NB4 (cell line): ENCODE data around the gene SLC22A31.

Experiments
- DNase-seq: peaks from one replicate; pipeline ENCODE4 v3.0.0; 2010; ENCODE audit warnings: low read depth
- H3K4me3 ChIP-seq: one replicate; pipeline ENCODE4 v1.5.1; 2011; ENCODE audit warnings: mild to moderate bottlenecking, low read depth, low read length, moderate library complexity
- CTCF ChIP-seq: IDR thresholded peaks from one replicate; pipeline ENCODE4 v1.5.1; 2012; ENCODE audit warnings: low read depth, low read length
- MAX ChIP-seq: IDR thresholded peaks from 2 replicates; pipeline ENCODE4 v1.6.1; 2011; ENCODE audit warnings: low read depth, low read length
- MYC ChIP-seq: IDR thresholded peaks from 2 replicates; pipeline ENCODE4 v1.6.1; 2011; ENCODE audit warnings: low read depth, low read length
- POLR2A ChIP-seq: IDR thresholded peaks from 2 replicates; pipeline ENCODE4 v1.6.1; 2011; ENCODE audit warnings: mild to moderate bottlenecking; ENCODE audit not compliant: insufficient read length; ENCODE audit errors: extremely low read depth

The SLC22A31 gene

GRCh38 chr16:89209522-89210044 is 9.2 kb upstream of the SLC22A31 start:
- DNase-seq: no peak
- no peak overlapping the region for H3K4me3 ChIP-seq
- no peak for TF ChIP-seq CTCF

GRCh38 chr16:89207993-89208392 is 7.7 kb upstream of the SLC22A31 start:
- no peak for TF ChIP-seq MYC
- TF ChIP-seq POLR2A: no peak
- TF ChIP-seq MAX: no peak
- no peak for TF ChIP-seq CTCF
- DNase-seq: no peak
- H3K4me3 ChIP-seq: no peak overlapping the region

- H3K4me3 ChIP-seq: peak overlapping the region; percentile 72
- TF ChIP-seq MYC: no peak
- TF ChIP-seq MAX: no peak
- TF ChIP-seq CTCF: no peak
- TF ChIP-seq POLR2A: no peak
- peak; percentile 76 for DNase-seq
These were observed 2.3 kb upstream of the SLC22A31 start for GRCh38 chr16:89202422-89203215.

- TF ChIP-seq MYC (no peak), MAX (no peak), POLR2A (peak; percentile 47)
- H3K4me3 ChIP-seq: peak overlapping the region; percentile 72
- peak; percentile 86 for DNase-seq
These were observed 1.4 kb upstream of the SLC22A31 start for GRCh38 chr16:89201439-89202377.

- DNase-seq: no peak
- peak overlapping the region; percentile 76 for H3K4me3 ChIP-seq
- TF ChIP-seq POLR2A: no peak
- no peak for TF ChIP-seq CTCF
- no peak for TF ChIP-seq MAX
- no peak for TF ChIP-seq MYC
These were observed 594 bp upstream of the SLC22A31 start for GRCh38 chr16:89200850-89201411.
